Measurements from ENCODE around the gene TEX29.

- TF ChIP-seq CTCF (IDR thresholded peaks at IDR 0.05), result no peak
- no peak for TF ChIP-seq EZH2 (IDR thresholded peaks at IDR 0.05; ENCODE audit: borderline replicate concordance, insufficient read depth, low read depth, low read length, poor library complexity, severe bottlenecking)
These were observed 37.0 kb upstream of the TEX29 start for GRCh38 chr13:111283457-111283856.
